Neural cell (in vitro differentiated cells): ENCODE measurements around the gene ATP11A. TPM values are rescaled to one million over a fixed set of nuclear protein-coding genes. Genes with fewer than 3 reads are reported as not detected.

Experiments used
- H2AFZ ChIP-seq: fragments of 200-600, 300-800 bp; sonication (generic), shearing (Covaris generic); 2 replicates; pipeline ENCODE4 v1.6.0; 2014; ENCODE audit warnings: low read depth, mild to moderate bottlenecking, antibody characterized with exemption, low read length, moderate library complexity
- H3F3A ChIP-seq: fragments of 200-600 bp; shearing (Covaris generic); 2 replicates; pipeline ENCODE4 v1.6.1; 2016; ENCODE audit warnings: mild to moderate bottlenecking, moderate library complexity, mixed read lengths, antibody characterized with exemption, low read length; ENCODE audit not compliant: insufficient read depth, poor library complexity, severe bottlenecking
- H3K27ac ChIP-seq: fragments of 200-600, 300-800 bp; sonication (generic), shearing (Covaris generic); 2 replicates; pipeline ENCODE4 v1.5.1; 2014; ENCODE audit warnings: mild to moderate bottlenecking, low read length, moderate library complexity
- H3K27me3 ChIP-seq: fragments of 300-800, 200-600 bp; sonication (generic), shearing (Covaris generic); 2 replicates; pipeline ENCODE4 v1.6.0; 2014; ENCODE audit warnings: mild to moderate bottlenecking, low read depth, low read length, moderate library complexity; ENCODE audit not compliant: insufficient read depth
- H3K36me3 ChIP-seq: fragments of 300-800, 200-600 bp; sonication (generic), shearing (Covaris generic); 2 replicates; pipeline ENCODE4 v1.5.1; 2014; ENCODE audit warnings: mild to moderate bottlenecking, antibody characterized with exemption, low read length, moderate library complexity; ENCODE audit not compliant: insufficient read depth
- H3K4me2 ChIP-seq: fragments of 300-800, 200-600 bp; sonication (generic), shearing (Covaris generic); 2 replicates; pipeline ENCODE4 v1.6.0; 2014; ENCODE audit warnings: mild to moderate bottlenecking, low read length
- H3K4me3 ChIP-seq: fragments of 300-800, 200-600 bp; sonication (generic), shearing (Covaris generic); 2 replicates; pipeline ENCODE4 v1.5.1; 2014; ENCODE audit warnings: mild to moderate bottlenecking, low read length, moderate library complexity
- H3K79me2 ChIP-seq: fragments of 200-600 bp; shearing (Covaris generic); replicated peaks from 2 replicates; pipeline ENCODE4 v1.6.0; 2014; ENCODE audit warnings: mild to moderate bottlenecking, low read length, moderate library complexity; ENCODE audit not compliant: insufficient read depth
- H3K9ac ChIP-seq: fragments of 300-800, 200-600 bp; sonication (generic), shearing (Covaris generic); 2 replicates; pipeline ENCODE4 v1.6.1; 2016; ENCODE audit warnings: mild to moderate bottlenecking, low read length, mixed read lengths
- H3K9me2 ChIP-seq: fragments of 200-600 bp; shearing (Covaris generic); 2 replicates; pipeline ENCODE4 v1.6.1; 2016; ENCODE audit warnings: mild to moderate bottlenecking, low read length, mixed read lengths; ENCODE audit not compliant: insufficient read depth
- H3K9me3 ChIP-seq: fragments of 200-600, 300-800 bp; sonication (generic), shearing (Covaris generic); 2 replicates; pipeline ENCODE4 v1.6.1; 2016; ENCODE audit warnings: mild to moderate bottlenecking, mixed run types, low read length, moderate library complexity, mixed read lengths
- H4K20me1 ChIP-seq: fragments of 200-600 bp; shearing (Covaris generic); 2 replicates; pipeline ENCODE4 v1.6.1; 2016; ENCODE audit warnings: mild to moderate bottlenecking, mixed run types; ENCODE audit not compliant: insufficient read depth
- EP300 ChIP-seq: fragments of 450-650 bp; conservative IDR thresholded peaks from 2 replicates; pipeline ENCODE4 v1.6.1; 2014; ENCODE audit warnings: antibody characterized with exemption, mild to moderate bottlenecking, moderate library complexity; ENCODE audit not compliant: poor library complexity, severe bottlenecking
- EZH2 ChIP-seq: fragments of 200-600, 300-800 bp; shearing (Covaris generic), sonication (generic); IDR thresholded peaks from 2 replicates; pipeline ENCODE4 v1.6.1; 2014; ENCODE audit warnings: antibody characterized with exemption, low read length, borderline replicate concordance, mild to moderate bottlenecking; ENCODE audit not compliant: insufficient read depth, poor library complexity, severe bottlenecking
- MXI1 ChIP-seq: fragments of 450-650 bp; conservative IDR thresholded peaks from 2 replicates; pipeline ENCODE4 v1.6.1; 2014; ENCODE audit warnings: antibody characterized with exemption, mild to moderate bottlenecking; ENCODE audit not compliant: poor library complexity, severe bottlenecking
- POLR2AphosphoS5 ChIP-seq: IDR thresholded peaks from 2 replicates; pipeline ENCODE4 v1.6.1; 2012
- RAD21 ChIP-seq: fragments of 450-650 bp; conservative IDR thresholded peaks from 2 replicates; pipeline ENCODE4 v1.6.1; 2014; ENCODE audit warnings: antibody characterized with exemption, mild to moderate bottlenecking, moderate library complexity
- SMC3 ChIP-seq: fragments of 450-650 bp; conservative IDR thresholded peaks from 2 replicates; pipeline ENCODE4 v1.6.1; 2014; ENCODE audit warnings: antibody characterized with exemption, mild to moderate bottlenecking, moderate library complexity; ENCODE audit not compliant: poor library complexity
- TAF1 ChIP-seq: IDR thresholded peaks from 2 replicates; pipeline ENCODE4 v1.6.1; 2012; ENCODE audit warnings: low read depth
- polyA plus RNA-seq: library from polyadenylated mRNA; depleted of rRNA; stranded (reverse); fragments of >200 nt; gene quantifications from 2 replicates; pipeline ENCODE4 v1.2.3, GENCODE V29; 2014
- TF ChIP-seq, protein P1 (sequence below): fragments of 450-650 bp; IDR thresholded peaks from 2 replicates; pipeline ENCODE4 v1.5.1; 2014; ENCODE audit warnings: antibody characterized with exemption, mild to moderate bottlenecking, moderate library complexity; ENCODE audit not compliant: poor library complexity, severe bottlenecking
- TF ChIP-seq, protein P2 (sequence below): IDR thresholded peaks from 2 replicates; pipeline ENCODE4 v1.6.1; 2012; ENCODE audit warnings: borderline replicate concordance

The ATP11A gene
- polyA plus RNA-seq, 1 donor from 2014 or later, result 3.0 TPM

- no peaks in the 10 kb centered on the region for H3K27me3 ChIP-seq
- no peak overlapping the region for H2AFZ ChIP-seq
- no peak for TF ChIP-seq EZH2
- TF ChIP-seq, protein P1, sequence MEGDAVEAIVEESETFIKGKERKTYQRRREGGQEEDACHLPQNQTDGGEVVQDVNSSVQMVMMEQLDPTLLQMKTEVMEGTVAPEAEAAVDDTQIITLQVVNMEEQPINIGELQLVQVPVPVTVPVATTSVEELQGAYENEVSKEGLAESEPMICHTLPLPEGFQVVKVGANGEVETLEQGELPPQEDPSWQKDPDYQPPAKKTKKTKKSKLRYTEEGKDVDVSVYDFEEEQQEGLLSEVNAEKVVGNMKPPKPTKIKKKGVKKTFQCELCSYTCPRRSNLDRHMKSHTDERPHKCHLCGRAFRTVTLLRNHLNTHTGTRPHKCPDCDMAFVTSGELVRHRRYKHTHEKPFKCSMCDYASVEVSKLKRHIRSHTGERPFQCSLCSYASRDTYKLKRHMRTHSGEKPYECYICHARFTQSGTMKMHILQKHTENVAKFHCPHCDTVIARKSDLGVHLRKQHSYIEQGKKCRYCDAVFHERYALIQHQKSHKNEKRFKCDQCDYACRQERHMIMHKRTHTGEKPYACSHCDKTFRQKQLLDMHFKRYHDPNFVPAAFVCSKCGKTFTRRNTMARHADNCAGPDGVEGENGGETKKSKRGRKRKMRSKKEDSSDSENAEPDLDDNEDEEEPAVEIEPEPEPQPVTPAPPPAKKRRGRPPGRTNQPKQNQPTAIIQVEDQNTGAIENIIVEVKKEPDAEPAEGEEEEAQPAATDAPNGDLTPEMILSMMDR, result no peak
- no peak for TF ChIP-seq EP300
- no peak for TF ChIP-seq POLR2AphosphoS5
- TF ChIP-seq RAD21, result no peak
- TF ChIP-seq TAF1, result no peak
- TF ChIP-seq, protein P2, sequence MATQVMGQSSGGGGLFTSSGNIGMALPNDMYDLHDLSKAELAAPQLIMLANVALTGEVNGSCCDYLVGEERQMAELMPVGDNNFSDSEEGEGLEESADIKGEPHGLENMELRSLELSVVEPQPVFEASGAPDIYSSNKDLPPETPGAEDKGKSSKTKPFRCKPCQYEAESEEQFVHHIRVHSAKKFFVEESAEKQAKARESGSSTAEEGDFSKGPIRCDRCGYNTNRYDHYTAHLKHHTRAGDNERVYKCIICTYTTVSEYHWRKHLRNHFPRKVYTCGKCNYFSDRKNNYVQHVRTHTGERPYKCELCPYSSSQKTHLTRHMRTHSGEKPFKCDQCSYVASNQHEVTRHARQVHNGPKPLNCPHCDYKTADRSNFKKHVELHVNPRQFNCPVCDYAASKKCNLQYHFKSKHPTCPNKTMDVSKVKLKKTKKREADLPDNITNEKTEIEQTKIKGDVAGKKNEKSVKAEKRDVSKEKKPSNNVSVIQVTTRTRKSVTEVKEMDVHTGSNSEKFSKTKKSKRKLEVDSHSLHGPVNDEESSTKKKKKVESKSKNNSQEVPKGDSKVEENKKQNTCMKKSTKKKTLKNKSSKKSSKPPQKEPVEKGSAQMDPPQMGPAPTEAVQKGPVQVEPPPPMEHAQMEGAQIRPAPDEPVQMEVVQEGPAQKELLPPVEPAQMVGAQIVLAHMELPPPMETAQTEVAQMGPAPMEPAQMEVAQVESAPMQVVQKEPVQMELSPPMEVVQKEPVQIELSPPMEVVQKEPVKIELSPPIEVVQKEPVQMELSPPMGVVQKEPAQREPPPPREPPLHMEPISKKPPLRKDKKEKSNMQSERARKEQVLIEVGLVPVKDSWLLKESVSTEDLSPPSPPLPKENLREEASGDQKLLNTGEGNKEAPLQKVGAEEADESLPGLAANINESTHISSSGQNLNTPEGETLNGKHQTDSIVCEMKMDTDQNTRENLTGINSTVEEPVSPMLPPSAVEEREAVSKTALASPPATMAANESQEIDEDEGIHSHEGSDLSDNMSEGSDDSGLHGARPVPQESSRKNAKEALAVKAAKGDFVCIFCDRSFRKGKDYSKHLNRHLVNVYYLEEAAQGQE, result no peak
- no peak for TF ChIP-seq MXI1
- no peak for TF ChIP-seq SMC3
These were observed 210.9 kb downstream of the ATP11A start for GRCh38 chr13:112900691-112901091.

GRCh38 chr13:112902101-112902651 lies 212.3 kb downstream of the ATP11A start:
- H3K79me2 ChIP-seq, result no peaks in the 10 kb centered on the region
- no peaks in the 10 kb centered on the region for H3F3A ChIP-seq
- H2AFZ ChIP-seq, result no peak overlapping the region
- TF ChIP-seq EP300 (no peak), POLR2AphosphoS5 (no peak), EZH2 (no peak), SMC3 (no peak), TAF1 (no peak), MXI1 (no peak), RAD21 (no peak)
- TF ChIP-seq, protein P2, result no peak
- TF ChIP-seq, protein P1, result no peak
- no peaks in the 10 kb centered on the region for H3K9me2 ChIP-seq
- no peaks in the 10 kb centered on the region for H3K27me3 ChIP-seq
- H3K9ac ChIP-seq, result no peak overlapping the region
- no peak overlapping the region for H3K4me3 ChIP-seq
- no peaks in the 10 kb centered on the region for H3K9me3 ChIP-seq
- H3K36me3 ChIP-seq, result no peaks in the 10 kb centered on the region
- no peaks in the 10 kb centered on the region for H4K20me1 ChIP-seq
- H3K27ac ChIP-seq, result no peak overlapping the region
- no peak overlapping the region for H3K4me2 ChIP-seq

More at GRCh38 chr13:112900691-112901091, 210.9 kb downstream of the ATP11A start:
- H3K79me2 ChIP-seq, result no peaks in the 10 kb centered on the region
- no peaks in the 10 kb centered on the region for H4K20me1 ChIP-seq
- H3K9me2 ChIP-seq, result no peaks in the 10 kb centered on the region
- H3K9ac ChIP-seq, result no peak overlapping the region
- H3K36me3 ChIP-seq, result no peaks in the 10 kb centered on the region
- no peak overlapping the region for H3K4me3 ChIP-seq
- no peaks in the 10 kb centered on the region for H3F3A ChIP-seq
- H3K9me3 ChIP-seq, result no peaks in the 10 kb centered on the region
- no peak overlapping the region for H3K4me2 ChIP-seq
- H3K27ac ChIP-seq, result no peak overlapping the region
